Kidney (tissue), 14 donors: ENCODE measurements around the gene ASAP2. TPM values are rescaled to one million over a fixed set of nuclear protein-coding genes. Genes with fewer than 3 reads are reported as not detected.

ENCODE experiments used
- DNase-seq, 5 donors: peaks; one replicate each; pipeline ENCODE4 v3.0.0-alpha.2; 2013 to 2020
- FAIRE-seq: peaks from 2 replicates; lab custom pipeline; 2012; peaks lifted over from hg19 to GRCh38; lab: Jason Lieb, UNC
- H3K27ac ChIP-seq, 2 donors: one replicate each; pipeline ENCODE4 v1.7.0; 2013; ENCODE audit warnings: low read depth in 2 of 2, low read length in 2 of 2, inconsistent platforms in 1 of 2
- H3K27me3 ChIP-seq: one replicate; pipeline ENCODE4 v1.7.1; 2013; ENCODE audit warnings: low read length, inconsistent platforms; ENCODE audit not compliant: control insufficient read depth, insufficient read depth
- H3K36me3 ChIP-seq, 3 donors: one replicate each; pipeline versions ENCODE4 v1.7.0 to v1.7.1; 2013; ENCODE audit warnings: low read length in 3 of 3, control low read depth in 1 of 3, inconsistent platforms in 1 of 3; ENCODE audit not compliant: insufficient read depth in 3 of 3, control insufficient read depth in 2 of 3
- H3K4me1 ChIP-seq, 3 donors: one replicate each; pipeline versions ENCODE4 v1.7.0 to v1.7.1; 2013; ENCODE audit warnings: low read length in 3 of 3, inconsistent platforms in 1 of 3, low read depth in 1 of 3; ENCODE audit not compliant: control insufficient read depth in 2 of 3, insufficient read depth in 2 of 3
- H3K4me3 ChIP-seq, 3 donors: one replicate each; pipeline versions ENCODE4 v1.7.0 to v1.8.1; 2013; ENCODE audit warnings: low read length in 3 of 3, control low read depth in 1 of 3, inconsistent platforms in 1 of 3
- H3K9ac ChIP-seq, 3 donors: one replicate each; pipeline versions ENCODE4 v1.7.0 to v1.7.1; 2013; ENCODE audit warnings: low read length in 3 of 3, control low read depth in 1 of 3, inconsistent platforms in 1 of 3
- H3K9me3 ChIP-seq, 3 donors: one replicate each; pipeline versions ENCODE4 v1.7.0 to v1.7.1; 2013; ENCODE audit warnings: low read length in 3 of 3, control low read depth in 1 of 3, inconsistent platforms in 1 of 3; ENCODE audit not compliant: control insufficient read depth in 2 of 3, insufficient read depth in 1 of 3
- intact Hi-C: fragments of 100-400 bp; cut with DNase I; formaldehyde crosslinking; loops from one replicate; pipeline ENCODE4 v1.11.1; 2022
- polyA plus RNA-seq: library from polyadenylated mRNA; stranded (reverse); fragments of 350-450 nt; fragmentation: Illumina TruSeq; extraction: RNeasy Lipid Tissue Mini Kit (QIAGEN cat#74804); gene quantifications from one replicate; pipeline ENCODE4 v1.2.3, GENCODE V29; 2014; ENCODE audit warnings: low read depth, low replicate concordance; ENCODE audit not compliant: insufficient read depth
- total RNA-seq: library from RNA; stranded (reverse); fragmentation: NEBNext Ultra II Directional; extraction: Animal tissue kit (Norgen Biotek cat#: 25700); gene quantifications from one replicate; pipeline ENCODE4 v1.2.1, GENCODE V29; 2021
- TF ChIP-seq, protein P1 (sequence below): IDR thresholded peaks from 3 replicates; pipeline ENCODE4 v1.5.1; 2012; ENCODE audit warnings: mild to moderate bottlenecking, moderate library complexity, borderline replicate concordance; ENCODE audit not compliant: insufficient read depth; ENCODE audit errors: extremely low read depth
- donor health status: control.
- donor health status: control.
- donor health status: control.
- donor health status: control.
- donor health status: control.
- donor health status: DM: yes; HTN: yes; CAD: no.
- donor health status: Normal renal cell carcinoma (clear cell type).

The ASAP2 gene
- total and polyA plus RNA-seq, 2 donors from 2014 or later = 26.2 to 54.8 TPM

DNA sequence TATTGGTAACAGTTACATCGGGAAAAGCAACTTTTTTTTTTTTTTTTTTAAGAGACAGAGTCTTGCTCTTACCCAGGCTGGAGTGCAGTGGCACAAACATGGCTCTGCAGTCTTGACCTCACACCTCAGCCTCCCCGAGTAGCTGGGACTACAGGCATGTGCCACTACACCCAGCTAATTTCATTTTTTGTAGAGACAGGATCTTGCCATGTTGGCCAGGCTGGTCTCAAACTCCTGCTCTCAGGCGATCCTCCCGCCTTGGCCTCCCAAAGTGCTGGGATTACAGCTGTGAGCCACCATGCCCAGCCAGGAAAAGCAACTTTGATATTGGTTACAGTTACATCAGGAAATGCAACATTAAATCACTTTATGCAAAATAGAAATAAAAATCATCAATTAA is 212.1 kb downstream of the ASAP2 start:
- peaks cover 0 to 11% (median 0%) of the 10 kb centered on the region in 3 donors for H3K4me1 ChIP-seq
- H3K9ac ChIP-seq = no peak overlapping the region
- intact Hi-C loops = no loop called here
- FAIRE-seq (no peak), DNase-seq (no peak)
- no peak overlapping the region for H3K27ac ChIP-seq
- H3K4me3 ChIP-seq = no peak overlapping the region
- no peaks in the 10 kb centered on the region for H3K9me3 ChIP-seq
- no peaks in the 10 kb centered on the region for H3K27me3 ChIP-seq
- TF ChIP-seq, protein P1, sequence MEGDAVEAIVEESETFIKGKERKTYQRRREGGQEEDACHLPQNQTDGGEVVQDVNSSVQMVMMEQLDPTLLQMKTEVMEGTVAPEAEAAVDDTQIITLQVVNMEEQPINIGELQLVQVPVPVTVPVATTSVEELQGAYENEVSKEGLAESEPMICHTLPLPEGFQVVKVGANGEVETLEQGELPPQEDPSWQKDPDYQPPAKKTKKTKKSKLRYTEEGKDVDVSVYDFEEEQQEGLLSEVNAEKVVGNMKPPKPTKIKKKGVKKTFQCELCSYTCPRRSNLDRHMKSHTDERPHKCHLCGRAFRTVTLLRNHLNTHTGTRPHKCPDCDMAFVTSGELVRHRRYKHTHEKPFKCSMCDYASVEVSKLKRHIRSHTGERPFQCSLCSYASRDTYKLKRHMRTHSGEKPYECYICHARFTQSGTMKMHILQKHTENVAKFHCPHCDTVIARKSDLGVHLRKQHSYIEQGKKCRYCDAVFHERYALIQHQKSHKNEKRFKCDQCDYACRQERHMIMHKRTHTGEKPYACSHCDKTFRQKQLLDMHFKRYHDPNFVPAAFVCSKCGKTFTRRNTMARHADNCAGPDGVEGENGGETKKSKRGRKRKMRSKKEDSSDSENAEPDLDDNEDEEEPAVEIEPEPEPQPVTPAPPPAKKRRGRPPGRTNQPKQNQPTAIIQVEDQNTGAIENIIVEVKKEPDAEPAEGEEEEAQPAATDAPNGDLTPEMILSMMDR = no peak
- peaks cover 0 to 7% (median 0%) of the 10 kb centered on the region in 3 donors for H3K36me3 ChIP-seq

DNA sequence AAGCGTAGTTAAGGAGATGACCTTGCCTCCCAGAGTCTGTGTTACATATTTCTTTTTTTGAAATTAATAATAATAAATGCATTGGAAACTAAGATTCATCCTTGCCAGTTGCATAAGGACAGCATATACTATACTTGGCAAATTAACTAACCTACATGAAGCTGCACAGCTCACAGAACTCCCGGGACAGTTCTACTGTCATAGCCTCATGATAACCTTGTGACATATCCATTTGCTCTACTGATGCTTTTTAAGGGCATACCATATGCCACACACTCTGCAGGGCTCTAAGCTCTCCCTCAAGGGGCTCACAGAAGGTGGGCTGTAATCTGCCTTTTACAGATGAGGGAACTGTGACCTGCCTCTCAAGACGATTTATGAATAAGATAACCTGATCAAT is 212.9 kb downstream of the ASAP2 start:
- Histone ChIP-seq H3K9ac (no peak overlapping the region), H3K27me3 (no peaks in the 10 kb centered on the region), H3K4me1 (peaks cover 2 to 16% (median 3%) of the 10 kb centered on the region in 3 donors), H3K4me3 (no peak overlapping the region), H3K9me3 (no peaks in the 10 kb centered on the region), H3K27ac (no peak overlapping the region), H3K36me3 (peaks cover 0 to 3% (median 0%) of the 10 kb centered on the region in 3 donors)
- TF ChIP-seq, protein P1 = no peak
- DNase-seq (no peak), FAIRE-seq (no peak)
- intact Hi-C loops = no loop called here

DNA sequence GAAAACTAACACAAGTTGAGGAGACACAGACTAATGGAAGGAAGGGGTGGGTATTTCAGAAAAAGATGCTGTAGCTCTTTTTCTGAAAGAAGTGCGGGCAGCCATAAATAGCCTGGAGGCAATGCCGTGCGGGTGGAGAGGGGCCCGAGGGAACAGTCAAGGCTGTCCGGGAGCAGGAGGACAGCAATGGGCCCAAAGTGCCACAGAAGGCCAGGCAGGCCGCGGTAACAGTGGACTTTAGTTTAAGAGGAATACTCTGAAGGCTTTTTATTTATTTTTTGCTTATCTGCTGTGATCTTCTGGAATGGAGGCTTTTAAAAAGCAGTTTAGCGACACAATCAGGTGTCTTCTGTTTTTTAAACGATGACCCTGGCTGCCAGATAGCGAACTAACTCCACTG is 213.9 kb downstream of the ASAP2 start:
- intact Hi-C loops = no loop called here
- FAIRE-seq = no peak
- TF ChIP-seq, protein P1 = no peak
- Histone ChIP-seq H3K27me3 (no peaks in the 10 kb centered on the region), H3K4me1 (peaks cover 3 to 21% (median 3%) of the 10 kb centered on the region in 3 donors), H3K9me3 (no peaks in the 10 kb centered on the region), H3K36me3 (peaks cover 0 to 3% (median 0%) of the 10 kb centered on the region in 3 donors), H3K9ac (no peak overlapping the region), H3K27ac (no peak overlapping the region), H3K4me3 (no peak overlapping the region)
- no peak for DNase-seq
